SK-N-MC (cell line): ENCODE data around the gene PRPF18.

Source experiments
- EZH2 ChIP-seq: fragments of 200-600 bp; sonication (generic); IDR thresholded peaks from one replicate; pipeline ENCODE4 v1.6.1; 2017; ENCODE audit warnings: antibody characterized with exemption
- POLR2AphosphoS5 ChIP-seq: IDR thresholded peaks from 2 replicates; pipeline ENCODE4 v1.6.1; 2012; ENCODE audit warnings: mild to moderate bottlenecking, low read depth, low read length, borderline replicate concordance

DNA sequence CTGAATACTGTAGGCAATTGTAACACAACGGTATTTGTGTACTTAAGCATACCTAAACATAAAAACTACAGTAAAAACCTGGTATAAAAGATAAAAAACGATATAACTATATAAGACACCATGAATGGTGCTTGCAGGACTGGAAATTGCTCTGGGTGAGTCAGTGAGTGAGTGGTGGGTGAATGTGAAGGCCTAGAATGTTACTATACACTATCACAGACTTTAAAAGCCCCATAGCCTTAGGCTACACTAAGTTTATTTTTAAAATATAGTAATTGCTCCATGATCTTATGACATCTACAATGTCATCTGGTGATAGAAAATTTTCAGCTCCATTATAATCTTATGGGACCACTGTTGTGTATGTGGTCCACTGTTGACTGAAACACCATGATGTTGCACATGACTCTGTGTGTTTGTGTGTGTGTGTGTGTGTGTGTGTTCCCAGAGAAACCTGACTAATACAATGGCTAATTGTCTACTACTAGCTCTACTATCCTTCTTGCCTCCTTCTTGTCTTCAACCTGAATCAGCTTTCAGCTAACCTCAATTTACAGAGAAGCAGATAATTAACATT lies 27.6 kb upstream of the PRPF18 start:
- TF ChIP-seq EZH2 (no peak), POLR2AphosphoS5 (no peak)
